HS-5 (cell line): ENCODE measurements around the gene SYNM.
A peak's percentile ranks its signal among the peaks of the same experiment; 100 is the strongest.
"Not testable (repeated sequence)": the region's sequence is repeated elsewhere in the genome, so short reads cannot be mapped to it uniquely, and the experiment has no call there.

ENCODE experiments used
- DNase-seq: peaks from one replicate; pipeline ENCODE4 v3.0.0-alpha.2; 2012; ENCODE audit warnings: low read depth

The SYNM gene, protein sequence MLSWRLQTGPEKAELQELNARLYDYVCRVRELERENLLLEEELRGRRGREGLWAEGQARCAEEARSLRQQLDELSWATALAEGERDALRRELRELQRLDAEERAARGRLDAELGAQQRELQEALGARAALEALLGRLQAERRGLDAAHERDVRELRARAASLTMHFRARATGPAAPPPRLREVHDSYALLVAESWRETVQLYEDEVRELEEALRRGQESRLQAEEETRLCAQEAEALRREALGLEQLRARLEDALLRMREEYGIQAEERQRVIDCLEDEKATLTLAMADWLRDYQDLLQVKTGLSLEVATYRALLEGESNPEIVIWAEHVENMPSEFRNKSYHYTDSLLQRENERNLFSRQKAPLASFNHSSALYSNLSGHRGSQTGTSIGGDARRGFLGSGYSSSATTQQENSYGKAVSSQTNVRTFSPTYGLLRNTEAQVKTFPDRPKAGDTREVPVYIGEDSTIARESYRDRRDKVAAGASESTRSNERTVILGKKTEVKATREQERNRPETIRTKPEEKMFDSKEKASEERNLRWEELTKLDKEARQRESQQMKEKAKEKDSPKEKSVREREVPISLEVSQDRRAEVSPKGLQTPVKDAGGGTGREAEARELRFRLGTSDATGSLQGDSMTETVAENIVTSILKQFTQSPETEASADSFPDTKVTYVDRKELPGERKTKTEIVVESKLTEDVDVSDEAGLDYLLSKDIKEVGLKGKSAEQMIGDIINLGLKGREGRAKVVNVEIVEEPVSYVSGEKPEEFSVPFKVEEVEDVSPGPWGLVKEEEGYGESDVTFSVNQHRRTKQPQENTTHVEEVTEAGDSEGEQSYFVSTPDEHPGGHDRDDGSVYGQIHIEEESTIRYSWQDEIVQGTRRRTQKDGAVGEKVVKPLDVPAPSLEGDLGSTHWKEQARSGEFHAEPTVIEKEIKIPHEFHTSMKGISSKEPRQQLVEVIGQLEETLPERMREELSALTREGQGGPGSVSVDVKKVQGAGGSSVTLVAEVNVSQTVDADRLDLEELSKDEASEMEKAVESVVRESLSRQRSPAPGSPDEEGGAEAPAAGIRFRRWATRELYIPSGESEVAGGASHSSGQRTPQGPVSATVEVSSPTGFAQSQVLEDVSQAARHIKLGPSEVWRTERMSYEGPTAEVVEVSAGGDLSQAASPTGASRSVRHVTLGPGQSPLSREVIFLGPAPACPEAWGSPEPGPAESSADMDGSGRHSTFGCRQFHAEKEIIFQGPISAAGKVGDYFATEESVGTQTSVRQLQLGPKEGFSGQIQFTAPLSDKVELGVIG (N-terminal part only)

DNA sequence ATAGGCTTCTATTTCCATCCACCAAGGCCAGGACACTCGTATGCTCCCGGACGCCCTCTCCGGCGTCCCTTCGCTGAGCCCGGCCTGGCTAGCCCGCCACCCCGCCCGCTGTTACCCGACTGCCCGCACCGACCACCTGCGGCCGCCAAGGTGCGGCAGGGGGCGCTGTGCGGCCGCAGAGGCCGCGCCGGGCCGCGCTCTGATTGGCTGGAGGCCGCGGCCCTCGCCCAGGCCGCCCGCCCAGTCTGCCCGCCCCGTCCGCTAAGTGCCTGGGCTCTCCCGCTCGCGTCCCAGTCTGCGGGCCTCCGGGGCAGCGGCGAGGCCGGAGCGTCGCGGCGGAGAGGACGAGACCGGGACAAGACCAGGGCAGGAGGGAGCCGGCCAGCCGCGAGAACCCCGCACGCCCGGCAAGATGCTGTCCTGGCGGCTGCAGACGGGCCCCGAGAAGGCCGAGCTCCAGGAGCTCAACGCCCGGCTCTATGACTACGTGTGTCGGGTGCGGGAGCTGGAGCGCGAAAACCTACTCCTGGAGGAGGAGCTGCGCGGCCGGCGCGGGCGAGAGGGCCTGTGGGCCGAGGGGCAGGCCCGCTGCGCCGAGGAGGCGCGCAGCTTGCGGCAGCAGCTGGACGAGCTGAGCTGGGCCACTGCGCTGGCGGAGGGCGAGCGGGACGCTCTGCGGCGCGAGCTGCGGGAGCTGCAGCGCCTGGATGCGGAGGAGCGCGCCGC lies at the start of gene SYNM:
Gene SYNM (plus strand): TSS at position 293 of the 726 bp plus-strand sequence. CDS start 120 bp downstream, at position 413.
- peak; percentile 25 for DNase-seq

DNA sequence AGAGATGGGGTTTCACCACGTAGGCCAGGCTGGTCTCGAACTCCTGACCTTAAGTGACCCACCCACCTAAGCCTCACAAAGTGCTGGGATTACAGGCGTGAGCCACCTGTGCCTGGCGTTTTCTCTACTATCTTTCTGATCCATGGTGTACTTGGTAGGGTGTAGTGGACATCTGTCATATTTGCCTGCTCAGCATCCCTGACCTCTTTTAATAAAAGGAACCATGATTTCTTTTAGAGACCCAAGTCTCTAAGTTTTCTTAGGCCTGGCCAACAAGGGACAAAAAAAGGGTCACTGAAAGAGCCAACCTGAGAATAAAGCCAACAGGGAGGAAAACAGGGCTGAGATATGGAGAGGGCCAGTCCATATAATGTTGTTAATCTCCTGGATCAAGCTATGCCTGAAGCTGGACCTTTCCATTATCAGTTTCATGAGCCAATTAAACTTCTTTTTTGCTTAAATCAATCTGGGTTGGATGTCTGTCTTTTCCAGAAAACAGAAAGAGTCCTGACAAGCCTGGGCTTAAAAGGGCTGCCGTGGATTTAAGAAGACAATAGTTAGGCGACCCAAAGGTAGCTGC lies 49.2 kb upstream of the SYNM start:
- no peak for DNase-seq

DNA sequence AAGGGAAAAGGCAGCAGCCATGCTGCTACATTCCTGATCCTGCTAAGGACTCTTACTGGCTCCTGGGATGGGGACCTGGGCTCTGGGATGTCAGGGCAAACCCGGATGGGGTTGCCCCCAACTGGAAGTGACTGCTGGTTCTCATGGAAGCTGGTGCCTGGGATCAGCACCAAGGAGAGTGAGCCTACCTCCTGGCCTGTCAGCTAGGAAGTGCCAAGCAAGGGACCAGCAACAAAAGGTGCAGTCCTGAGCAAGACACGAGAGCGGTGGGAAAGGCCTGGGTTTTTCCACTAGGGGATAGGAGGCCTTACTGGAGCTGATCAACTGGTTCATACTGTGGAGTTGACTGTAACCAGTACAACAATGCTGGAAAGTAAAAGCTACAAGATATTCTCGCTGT lies 47.9 kb upstream of the SYNM start:
- DNase-seq: no peak

DNA sequence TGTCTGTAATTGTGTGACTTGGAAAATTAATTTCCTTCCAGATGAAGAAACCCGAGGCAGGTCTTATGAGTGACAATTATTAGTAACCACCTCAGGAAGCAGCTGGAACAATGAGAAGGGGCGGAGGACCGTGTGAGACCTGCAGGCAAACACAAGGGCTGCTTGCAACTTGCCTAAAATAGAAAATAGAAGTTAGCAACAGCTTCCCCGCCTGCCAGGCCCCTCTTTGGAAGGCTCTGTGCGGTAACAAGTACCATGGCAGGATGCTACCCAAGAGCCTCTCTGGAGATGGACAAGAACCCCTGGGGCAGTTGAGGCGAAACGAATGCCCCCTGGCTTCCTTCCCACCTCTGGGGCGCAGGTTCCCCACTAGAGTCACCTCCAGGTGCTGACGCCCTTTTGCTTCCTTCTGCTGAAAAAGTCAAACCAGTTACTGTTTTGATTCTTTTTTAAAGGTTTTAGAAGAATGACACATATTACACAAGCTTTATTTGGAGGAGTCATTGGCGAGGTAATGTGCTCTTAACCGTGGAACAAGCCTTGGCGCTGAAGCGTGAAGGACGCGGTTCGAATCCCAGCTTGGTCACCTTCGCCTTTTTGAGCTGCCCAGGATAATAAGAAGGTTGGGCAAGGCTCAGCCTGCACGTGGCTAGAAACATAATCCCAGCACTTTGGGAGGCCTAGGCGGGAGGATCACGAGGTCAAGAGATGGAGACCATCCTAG lies 47.0 kb upstream of the SYNM start:
- DNase-seq: no peak

DNA sequence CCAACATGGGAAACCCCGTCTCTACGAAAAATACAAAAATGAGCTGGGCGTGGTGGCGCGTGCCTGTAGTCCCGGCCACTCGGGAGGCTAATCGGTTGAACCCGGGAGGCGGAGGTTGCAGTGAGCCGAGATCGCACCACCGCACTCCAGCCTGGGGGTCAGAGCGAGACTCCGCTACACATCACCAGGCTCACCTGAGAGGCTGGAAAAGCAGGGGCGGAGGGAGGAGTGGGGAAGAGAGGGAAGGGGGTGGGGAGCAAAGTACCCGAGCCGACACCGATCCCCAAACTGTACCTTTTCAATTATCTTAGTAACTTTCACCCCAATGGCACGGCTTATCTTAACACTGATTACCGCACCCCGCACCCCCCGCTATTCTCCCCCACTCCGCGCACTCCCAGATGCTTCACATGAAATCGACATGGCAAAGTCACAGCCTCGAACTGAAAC lies 46.4 kb upstream of the SYNM start:
- DNase-seq: no peak

DNA sequence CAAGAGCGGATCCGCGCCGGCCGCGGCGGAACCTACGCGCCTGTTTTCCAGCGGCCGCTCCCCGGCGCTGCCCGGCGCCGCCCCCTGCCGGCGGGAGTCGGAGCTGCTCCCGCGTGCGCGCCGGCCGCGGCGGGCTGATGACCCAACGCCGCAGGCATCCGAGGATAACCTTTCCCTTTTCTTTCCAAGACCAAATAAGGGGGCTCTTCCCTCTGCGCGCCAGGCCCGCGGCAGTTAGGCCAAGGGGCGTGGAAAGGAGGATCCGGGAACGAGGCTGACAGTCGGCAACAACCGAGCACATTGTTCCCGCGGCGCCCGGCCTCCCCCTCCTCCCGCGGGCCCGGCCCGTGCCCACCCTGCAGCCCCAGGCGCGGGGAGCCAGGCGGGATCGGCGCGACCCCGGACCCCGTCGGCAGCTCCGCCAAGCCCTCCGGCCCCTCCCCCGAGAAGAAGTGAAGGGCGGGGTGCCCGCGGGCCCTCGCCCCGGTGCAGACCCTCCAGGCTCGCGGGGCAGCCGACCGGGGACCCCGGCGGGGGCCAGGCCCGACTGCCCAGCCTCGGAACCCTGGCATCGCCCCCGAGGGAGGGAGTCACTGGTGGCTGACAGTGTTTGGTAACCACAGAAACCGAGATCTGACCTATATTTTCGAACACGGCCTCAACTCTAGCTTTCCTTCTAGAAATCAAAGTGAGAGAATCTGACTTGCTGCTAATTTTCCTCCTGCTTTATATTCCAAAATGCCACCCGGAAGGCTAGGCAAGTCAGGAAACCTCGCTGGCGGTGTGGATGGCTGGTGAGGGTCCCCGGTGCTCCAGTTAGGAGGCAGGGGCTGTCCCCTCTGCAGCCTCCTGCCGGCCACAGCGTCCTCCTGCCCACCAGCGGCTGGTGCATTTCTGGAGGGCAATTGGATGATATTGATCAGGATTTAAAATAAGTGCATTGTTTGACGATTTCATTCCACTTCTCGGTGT lies 45.6 kb upstream of the SYNM start:
- DNase-seq: peak; percentile 65

DNA sequence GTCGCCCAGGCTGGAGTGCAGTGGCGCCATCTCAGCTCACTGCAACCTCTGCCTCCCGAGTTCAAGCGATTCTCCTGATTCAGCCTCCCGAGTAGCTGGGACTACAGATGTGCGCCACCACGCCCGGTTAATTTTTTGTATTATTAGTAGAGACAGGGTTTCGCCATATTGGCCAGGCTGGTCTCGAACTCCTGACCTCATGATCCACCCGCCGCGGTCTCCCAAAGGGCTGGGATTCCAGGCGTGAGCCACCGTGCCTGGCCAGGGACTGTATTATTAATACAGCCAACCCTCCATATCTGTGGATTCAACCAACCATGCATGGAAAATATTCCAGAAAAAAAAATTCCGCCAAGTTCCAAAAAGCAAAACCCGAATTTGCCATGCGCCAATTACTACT lies 44.7 kb upstream of the SYNM start:
- DNase-seq: not testable (repeated sequence)

DNA sequence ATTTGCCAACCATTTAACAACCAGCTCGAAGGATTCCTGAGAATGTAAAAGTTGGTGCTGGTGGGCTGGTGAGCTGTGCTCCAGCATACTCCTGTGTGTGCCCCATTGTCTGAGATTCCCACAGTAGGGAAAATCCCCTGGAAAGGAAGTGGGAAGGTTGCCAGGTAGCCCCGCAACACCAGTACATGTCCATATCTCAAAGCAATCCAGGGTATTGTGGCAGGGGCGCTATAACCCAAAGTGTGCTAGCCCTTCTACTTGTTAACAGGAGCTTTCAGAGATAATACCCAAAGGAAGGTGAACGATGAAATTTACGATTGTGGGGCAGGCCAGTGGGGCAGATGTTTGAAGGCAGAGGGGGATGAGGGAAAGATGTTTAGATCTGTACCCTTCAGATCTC lies 42.7 kb upstream of the SYNM start:
- no peak for DNase-seq

DNA sequence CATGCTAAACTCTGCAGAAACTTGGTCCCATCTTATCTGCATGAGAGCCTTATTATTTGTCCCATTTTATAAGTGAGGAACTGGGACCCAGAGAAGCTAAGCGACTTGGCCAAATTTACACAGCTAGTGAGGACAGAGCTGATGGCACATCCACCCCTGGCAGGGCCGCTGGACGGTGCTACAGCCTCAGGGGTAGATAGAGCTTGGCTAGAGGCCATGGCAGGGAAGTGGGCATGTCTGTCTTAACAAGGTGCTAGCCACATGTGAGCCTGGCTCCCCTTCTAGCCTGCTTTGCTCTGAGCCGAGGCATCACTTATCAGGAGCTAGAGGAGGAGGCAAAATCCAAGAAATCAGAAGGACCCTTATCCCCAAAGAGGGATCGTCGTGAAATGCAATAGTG lies 36.7 kb upstream of the SYNM start:
- DNase-seq: no peak

DNA sequence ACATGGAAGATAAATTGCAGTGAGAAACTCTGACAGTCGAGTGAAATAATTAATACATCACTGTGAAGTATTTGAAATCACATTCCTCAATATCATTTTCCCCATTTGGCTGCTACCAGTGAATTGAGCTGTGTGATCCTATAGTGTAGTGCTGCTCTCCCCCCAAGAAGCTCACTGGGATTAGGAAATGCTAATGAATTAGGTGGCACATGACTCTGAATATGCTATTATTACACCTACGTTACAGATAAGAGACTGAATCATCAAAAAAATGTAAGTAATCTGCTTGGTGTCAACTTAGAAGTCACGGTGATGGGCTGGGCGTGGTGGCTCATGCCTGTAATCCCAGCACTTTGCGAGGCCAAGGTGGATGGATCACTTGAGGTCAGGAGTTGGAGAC lies 34.7 kb upstream of the SYNM start:
- no peak for DNase-seq

DNA sequence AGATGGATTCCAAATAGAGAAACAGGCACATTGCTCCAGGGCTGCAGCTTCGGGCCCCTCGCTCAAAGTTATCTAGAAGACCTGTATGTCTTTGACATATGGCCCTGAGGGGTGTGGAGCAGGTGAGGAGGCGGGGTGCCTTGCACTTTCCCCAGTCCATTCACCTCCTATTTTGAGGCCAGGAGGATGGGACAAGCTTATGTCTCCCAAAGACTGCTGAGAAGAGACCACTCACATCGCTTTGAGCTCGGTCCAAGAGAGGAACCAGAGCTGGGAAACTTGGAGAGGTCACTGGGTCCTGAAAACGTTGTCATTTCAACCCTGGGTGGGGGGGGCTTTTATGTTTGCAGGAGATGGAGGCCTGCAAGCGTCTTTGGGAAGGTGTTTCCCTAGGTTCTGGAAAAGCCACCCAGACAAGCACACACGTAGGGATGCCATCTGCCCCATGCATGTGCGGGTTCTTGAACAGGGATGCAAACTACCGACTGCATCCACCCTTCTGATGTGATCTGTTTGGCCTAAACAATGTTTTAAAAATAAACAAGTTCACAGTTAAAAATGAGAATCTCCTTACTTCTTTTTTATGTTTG lies 33.7 kb upstream of the SYNM start:
- DNase-seq: no peak

DNA sequence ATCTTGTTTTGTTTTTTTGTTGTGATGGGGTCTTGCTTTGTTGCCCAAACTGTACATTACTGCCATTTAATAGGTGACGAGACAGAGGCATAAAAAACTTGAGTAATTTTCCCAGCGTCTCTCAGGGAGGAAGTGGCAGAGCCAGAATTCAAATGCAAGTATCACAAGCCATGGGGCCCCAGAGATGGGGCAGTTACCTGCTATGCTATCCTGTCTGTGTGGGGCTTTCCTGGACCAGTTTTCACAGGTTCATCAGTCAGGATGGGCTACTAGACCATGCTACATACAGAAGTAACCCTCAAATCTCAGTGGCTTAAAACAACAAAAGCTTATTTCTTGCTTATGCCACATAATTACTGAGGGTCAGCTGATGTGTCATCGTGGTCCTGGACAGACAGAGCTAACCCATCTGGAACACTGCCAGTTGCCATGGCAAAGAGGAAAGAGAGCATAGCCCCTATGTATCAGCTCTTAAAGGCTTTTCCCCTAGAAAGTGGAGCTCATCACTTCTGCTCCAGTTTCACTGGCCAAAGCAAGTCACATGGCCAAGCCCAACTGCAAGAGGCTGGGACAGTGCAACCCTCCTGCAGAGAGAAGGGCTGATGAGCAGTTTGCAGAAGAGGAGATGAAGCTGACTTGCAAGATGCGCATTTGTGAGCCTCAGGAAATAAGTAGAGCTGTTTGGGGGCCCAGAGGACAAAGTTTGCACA lies 31.7 kb upstream of the SYNM start:
- DNase-seq: no peak

DNA sequence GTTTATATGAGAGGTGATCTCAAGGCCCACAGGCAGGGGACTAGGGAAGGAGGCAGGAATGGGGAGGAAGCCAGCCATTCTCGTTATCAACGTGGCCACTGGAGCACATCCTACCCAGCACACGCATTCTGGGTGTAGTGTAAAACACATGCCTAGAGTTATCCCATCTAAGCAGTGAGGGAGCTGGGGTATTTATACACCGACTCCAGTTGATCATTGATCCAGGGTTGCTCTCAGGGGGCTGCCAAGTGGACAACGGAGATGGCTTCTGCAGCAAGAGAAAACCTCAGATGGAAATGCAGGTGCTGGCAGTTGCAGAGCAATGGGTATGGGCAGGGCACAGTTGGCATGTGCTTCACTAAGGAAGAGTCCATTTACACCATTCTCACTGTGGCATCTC lies 30.4 kb upstream of the SYNM start:
- no peak for DNase-seq

DNA sequence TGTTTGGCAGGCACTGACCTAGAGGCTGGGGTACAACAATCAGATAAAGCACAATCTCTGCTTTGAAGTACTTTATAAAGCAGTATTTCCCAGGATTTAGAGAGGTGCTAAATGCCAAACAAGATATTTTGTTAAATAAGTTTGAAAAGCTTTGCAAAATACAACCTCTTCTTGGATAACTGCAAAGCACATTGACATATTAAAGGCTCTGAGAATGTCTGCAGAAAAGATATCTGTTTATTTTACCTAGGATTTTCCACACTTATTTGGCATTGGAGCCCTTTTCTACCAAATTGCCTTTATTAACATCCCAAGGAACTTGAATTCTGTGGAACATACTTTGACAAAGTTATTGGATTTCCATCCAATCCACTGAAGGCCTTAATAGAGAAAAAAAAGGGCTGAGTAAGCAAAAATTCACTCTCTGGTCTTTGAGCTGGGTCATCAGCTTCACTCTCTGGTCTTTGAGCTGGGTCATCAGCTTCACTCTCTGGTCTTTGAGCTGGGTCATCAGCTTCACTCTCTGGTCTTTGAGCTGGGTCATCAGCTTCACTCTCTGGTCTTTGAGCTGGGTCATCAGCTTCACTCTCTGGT lies 29.7 kb upstream of the SYNM start:
- not testable (repeated sequence) for DNase-seq

DNA sequence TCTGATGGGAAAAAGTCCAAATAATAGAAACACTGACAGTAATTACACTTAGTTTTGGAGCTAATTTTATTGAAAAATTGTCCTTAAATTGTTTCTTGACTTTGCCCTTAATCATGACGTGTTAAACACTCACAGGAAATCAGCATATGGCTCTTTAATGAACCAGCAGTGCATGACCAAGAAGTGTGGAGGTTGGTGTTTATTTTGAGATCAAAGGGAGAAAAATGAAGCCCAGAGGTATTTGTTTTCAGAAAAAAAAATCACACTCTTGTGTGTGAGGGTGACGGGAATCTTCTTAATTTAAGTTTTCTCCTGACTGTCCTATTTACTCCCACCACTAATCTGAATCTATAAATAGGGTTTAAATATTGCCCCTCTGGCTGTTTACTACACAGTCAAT lies 28.8 kb upstream of the SYNM start:
- no peak for DNase-seq

DNA sequence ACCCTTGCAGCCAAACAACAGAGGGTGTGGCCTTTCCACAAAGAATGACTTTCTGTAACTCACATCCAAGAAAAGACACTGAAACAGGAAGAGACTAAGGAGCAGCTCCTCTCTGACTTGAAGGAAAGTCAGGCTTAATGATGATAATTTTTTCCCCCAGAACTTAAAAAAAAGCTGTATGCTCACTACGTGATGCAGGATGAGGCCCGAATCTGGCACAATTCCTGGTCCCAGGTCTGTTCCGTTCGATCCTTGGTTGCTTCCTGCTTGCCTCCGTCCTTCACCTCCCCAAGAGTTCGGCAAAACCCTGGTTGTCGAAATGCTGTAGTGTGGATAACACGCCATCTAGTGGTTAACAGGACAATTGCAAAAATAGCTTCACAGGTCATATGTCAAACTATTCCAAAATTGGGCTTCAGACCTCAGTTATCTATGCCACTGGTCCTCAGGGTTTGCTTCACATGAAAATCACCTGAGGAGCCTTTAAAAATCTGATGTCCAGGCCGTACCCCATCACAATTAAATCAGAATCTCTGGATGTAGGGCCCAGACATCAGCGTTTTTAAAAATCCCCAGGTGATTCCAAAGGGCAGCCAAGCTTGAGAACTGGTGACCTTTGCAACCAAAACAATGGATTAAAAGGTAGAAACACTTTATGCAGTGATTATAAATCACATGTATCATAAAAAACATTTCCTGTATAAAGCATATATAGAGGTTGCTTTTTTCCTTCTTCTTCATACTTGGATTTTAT lies 28.1 kb upstream of the SYNM start:
- DNase-seq: peak; percentile 75

DNA sequence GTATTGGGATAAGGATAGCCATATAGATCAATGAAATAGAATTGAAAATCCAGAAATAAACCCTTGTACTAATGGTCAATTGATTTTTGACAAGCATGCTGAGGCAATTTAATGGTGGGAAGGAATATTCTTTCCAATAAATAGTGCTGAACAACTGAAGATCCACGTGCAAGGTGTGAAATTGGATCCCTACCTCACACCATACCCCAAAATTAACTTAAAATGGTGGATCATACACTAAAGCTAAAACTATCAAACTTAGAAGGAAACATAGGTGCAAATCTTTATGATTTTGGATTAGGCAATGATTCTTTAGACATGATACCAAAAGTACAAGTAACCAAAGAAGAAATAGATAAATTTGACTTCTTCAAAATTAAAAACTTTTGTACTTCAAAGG lies 22.1 kb upstream of the SYNM start:
- no peak for DNase-seq
